Panc1 (cell line): ENCODE measurements around the gene PPIL6.

Experiments
- CTCF ChIP-seq: fragments of 450-650 bp; IDR thresholded peaks from 2 replicates; pipeline ENCODE4 v1.5.1; 2017; ENCODE audit warnings: mild to moderate bottlenecking
- POLR2AphosphoS5 ChIP-seq: IDR thresholded peaks from 2 replicates; pipeline ENCODE4 v1.6.1; 2012; ENCODE audit warnings: mild to moderate bottlenecking, low read depth, low read length, moderate library complexity
- REST ChIP-seq, 2 experiments: IDR thresholded peaks; 2 replicates each; pipeline ENCODE4 v1.6.1; 2011 to 2012; ENCODE audit warnings: low read depth in 2 of 2, control low read depth in 1 of 2, low read length in 1 of 2, mild to moderate bottlenecking in 1 of 2, moderate library complexity in 1 of 2; ENCODE audit not compliant: insufficient read depth in 1 of 2

GRCh38 chr6:109344226-109344625, 96.2 kb downstream of the PPIL6 start:
- no peak for TF ChIP-seq CTCF
- no peak for TF ChIP-seq POLR2AphosphoS5
- no peak for TF ChIP-seq REST (IDR thresholded peaks at IDR 0.05; ENCODE audit: insufficient read depth in 1 of 2, low read depth in 2 of 2, low read length in 1 of 2)
